Naive thymus-derived CD8-positive, alpha-beta T cell (primary cell): Measurements from ENCODE around the gene ZNF584. TPM values are rescaled to one million over a fixed set of nuclear protein-coding genes. Genes with fewer than 3 reads are reported as not detected.

Source experiments
- ATAC-seq, 2 donors: fragments of 150-1000 bp; cut with Tn5 transposase in 1 of 2; sonication (Bioruptor Pico), chemical (Tn5 transposase) in 1 of 2; 1 replicate in 1 of 2; 2 replicates in 1 of 2; pipeline ENCODE4 v1.10.0; 2021; ENCODE audit warnings: mild to moderate bottlenecking in 2 of 2, moderate library complexity in 2 of 2
- POLR2A ChIA-PET: fragments of 350-600 bp; sonication (Branson Sonifier 250); formaldehyde crosslinking; loops from one replicate; lab custom pipeline; 2021; ENCODE audit warnings: antibody characterized with exemption; lab: Charles Lee
- DNase-seq, 10 donors: peaks; one replicate each; pipeline versions ENCODE4 v3.0.0 to v3.0.0-alpha.2; 2020 to 2022
- H3K27ac Mint-ChIP-seq, 10 donors: one replicate each; pipeline ENCODE4 v1.8.0; 2020 to 2022; ENCODE audit warnings: mild to moderate bottlenecking in 10 of 10, mixed read lengths in 10 of 10, moderate library complexity in 4 of 10, inconsistent platforms in 1 of 10
- H3K27me3 Mint-ChIP-seq, 5 donors: one replicate each; pipeline ENCODE4 v1.8.0; 2021 to 2022; ENCODE audit warnings: mixed read lengths in 5 of 5
- H3K36me3 Mint-ChIP-seq, 3 donors: one replicate each; pipeline ENCODE4 v1.8.0; 2020 to 2022; ENCODE audit warnings: mixed read lengths in 3 of 3, mild to moderate bottlenecking in 2 of 3, inconsistent platforms in 1 of 3
- H3K4me1 Mint-ChIP-seq, 4 donors: one replicate each; pipeline ENCODE4 v1.8.0; 2021 to 2022; ENCODE audit warnings: mixed read lengths in 4 of 4
- H3K4me3 Mint-ChIP-seq, 10 donors: one replicate each; pipeline ENCODE4 v1.8.0; 2020 to 2022; ENCODE audit warnings: mild to moderate bottlenecking in 10 of 10, mixed read lengths in 10 of 10, moderate library complexity in 6 of 10, inconsistent platforms in 1 of 10
- H3K9me3 Mint-ChIP-seq, 9 donors: one replicate each; pipeline ENCODE4 v1.8.0; 2020 to 2022; ENCODE audit warnings: mixed read lengths in 9 of 9, mild to moderate bottlenecking in 3 of 9, inconsistent platforms in 1 of 9, moderate library complexity in 1 of 9
- polyA plus RNA-seq, 3 donors: library from polyadenylated mRNA; unstranded; fragments of 300-500 nt; fragmentation: Illumina TruSeq; gene quantifications; one replicate each; pipeline ENCODE4 v1.2.3, GENCODE V29; 2021
- total RNA-seq, 8 experiments: library from RNA in 2 of 8; stranded (reverse) in 2 of 8; gene quantifications; one replicate each; pipeline ENCODE4 v1.2.3 and lab custom pipeline; 2021 to 2026

Gene ZNF584
- total and polyA plus RNA-seq, 5 experiments from 2014 or later = 6.3 to 10.7 (median 6.5) TPM

DNA sequence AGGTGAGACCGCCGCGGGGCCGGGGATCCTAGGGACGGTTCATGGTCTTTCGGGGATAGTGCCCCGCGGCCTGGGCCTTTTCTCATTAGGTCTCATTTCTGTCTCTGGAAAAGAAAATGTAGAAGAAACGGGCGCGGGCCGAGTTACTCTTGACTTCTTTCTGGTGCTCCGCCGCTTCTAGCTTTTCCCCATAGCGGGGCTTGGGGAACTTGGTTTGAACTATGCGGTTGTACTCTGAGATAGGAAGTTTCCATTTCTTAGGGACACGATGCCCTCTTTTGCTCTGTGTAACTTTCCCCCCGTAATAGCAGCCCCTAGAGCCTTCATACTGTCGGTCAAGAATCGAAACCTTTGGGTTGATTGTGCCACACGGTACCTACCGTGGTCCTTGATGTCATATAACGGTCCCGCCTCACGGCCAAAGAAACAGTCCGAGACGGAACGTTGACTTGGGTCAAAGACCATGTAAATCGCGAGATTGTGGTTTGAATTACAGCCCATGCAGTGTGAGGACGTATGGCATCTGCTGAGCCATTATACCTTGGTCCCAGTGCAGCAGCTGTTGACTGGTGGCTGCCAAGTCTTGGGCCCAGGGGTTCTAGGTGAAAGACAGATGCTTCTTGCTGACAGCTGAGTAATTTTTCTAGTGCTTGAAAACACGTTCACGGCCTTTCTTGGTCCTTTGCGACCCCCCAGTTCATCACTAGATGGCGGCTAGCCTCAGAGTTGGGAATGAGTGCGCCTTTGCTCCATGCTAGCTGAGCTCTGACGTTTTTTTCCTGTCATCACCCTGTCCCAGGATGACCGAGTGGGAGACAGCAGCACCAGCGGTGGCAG, 20.9 kb upstream of the ZNF584 start:
- peak overlapping the region; percentile 97 to 100 (median 98) for H3K27ac Mint-ChIP-seq

GRCh38 chr19:58388175-58388526, 20.3 kb upstream of the ZNF584 start:
- Mint-ChIP-seq H3K9me3 (no peaks in the 10 kb centered on the region), H3K27me3 (peaks cover 0 to 2% (median 0%) of the 10 kb centered on the region in 5 donors), H3K4me1 (peaks cover 12 to 54% (median 49%) of the 10 kb centered on the region in 4 donors), H3K27ac (peak overlapping the region; percentile 97 to 100 (median 98)), H3K4me3 (peak overlapping the region; percentile 92 to 99 (median 95)), H3K36me3 (peaks cover 0 to 52% (median 13%) of the 10 kb centered on the region in 3 donors)
- POLR2A ChIA-PET = interaction anchor here (0.7 to 4.6 kb wide), 9 partner anchors 8 to 88 kb away, joined by 3 to 26 read pairs (median 6); partner anchors contain the start of genes RNF225, ZNF132, ZNF446 and ZNF497
- DNase-seq (no peak), ATAC-seq (no peak)

More for the DNA sequence above, 20.9 kb upstream of the ZNF584 start:
- peak overlapping the region; percentile 92 to 99 (median 95) for H3K4me3 Mint-ChIP-seq
- no peaks in the 10 kb centered on the region for H3K9me3 Mint-ChIP-seq
- ATAC-seq (peak in 1 of 2 donors; percentile 2), DNase-seq (no peak)
- POLR2A ChIA-PET = interaction anchor here (0.7 to 4.6 kb wide), 12 partner anchors 8 to 167 kb away, joined by 3 to 26 read pairs (median 4); partner anchors contain the start of genes RNF225, ZNF446, ZNF497 and ZNF584
- H3K27me3 Mint-ChIP-seq = peaks cover 0 to 2% (median 0%) of the 10 kb centered on the region in 5 donors
- peaks cover 10 to 54% (median 49%) of the 10 kb centered on the region in 4 donors for H3K4me1 Mint-ChIP-seq
- peaks cover 0 to 46% (median 13%) of the 10 kb centered on the region in 3 donors for H3K36me3 Mint-ChIP-seq

DNA sequence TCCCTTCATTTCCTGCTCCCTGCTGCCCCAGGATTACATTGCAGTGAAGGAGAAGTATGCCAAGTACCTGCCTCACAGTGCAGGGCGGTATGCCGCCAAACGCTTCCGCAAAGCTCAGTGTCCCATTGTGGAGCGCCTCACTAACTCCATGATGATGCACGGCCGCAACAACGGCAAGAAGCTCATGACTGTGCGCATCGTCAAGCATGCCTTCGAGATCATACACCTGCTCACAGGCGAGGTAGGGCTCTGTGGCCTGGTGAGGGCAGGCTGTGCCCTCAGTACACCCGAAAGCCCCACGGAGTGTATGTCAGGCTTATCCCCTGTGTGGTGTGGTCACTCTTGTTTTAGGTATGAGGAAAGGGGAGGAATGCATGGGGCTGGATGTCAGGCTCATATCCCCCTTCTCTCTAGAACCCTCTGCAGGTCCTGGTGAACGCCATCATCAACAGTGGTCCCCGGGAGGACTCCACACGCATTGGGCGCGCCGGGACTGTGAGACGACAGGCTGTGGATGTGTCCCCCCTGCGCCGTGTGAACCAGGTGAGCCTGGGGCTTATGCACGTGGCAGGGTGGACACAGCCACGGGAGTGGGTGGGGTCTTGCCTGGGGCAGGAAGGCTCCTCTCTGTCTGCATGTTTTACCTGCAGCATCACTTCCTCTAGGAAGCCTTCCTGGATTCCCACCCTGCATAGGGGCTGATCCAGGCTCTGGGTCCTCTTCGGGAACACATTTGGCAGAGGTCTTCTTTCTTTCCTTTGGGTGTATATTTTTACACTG, 15.3 kb upstream of the ZNF584 start:
- DNase-seq (no peak), ATAC-seq (no peak)
- peak overlapping the region in 1 of 10 donors; percentile 69 for H3K27ac Mint-ChIP-seq
- H3K9me3 Mint-ChIP-seq = no peaks in the 10 kb centered on the region
- H3K4me3 Mint-ChIP-seq = no peak overlapping the region
- H3K27me3 Mint-ChIP-seq = peaks cover 0 to 18% (median 7%) of the 10 kb centered on the region in 5 donors
- peaks cover 0 to 63% (median 21%) of the 10 kb centered on the region in 3 donors for H3K36me3 Mint-ChIP-seq
- POLR2A ChIA-PET = no interaction called here
- peaks cover 15 to 33% (median 30%) of the 10 kb centered on the region in 4 donors for H3K4me1 Mint-ChIP-seq

DNA sequence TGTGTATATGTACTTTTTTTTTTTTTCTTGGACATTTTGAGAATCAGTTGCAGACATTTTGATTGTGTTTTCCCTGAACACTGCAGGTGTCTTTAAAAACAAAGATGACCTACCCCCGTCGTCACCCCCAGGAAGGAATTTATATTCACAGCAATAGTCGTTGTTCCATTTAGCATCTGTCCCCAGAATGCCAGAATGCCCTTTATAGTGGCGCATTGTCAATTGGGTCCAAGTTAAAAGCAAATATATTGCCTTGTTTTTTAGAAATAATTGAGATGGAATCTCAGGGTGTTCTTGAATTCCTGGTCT, 14.8 kb upstream of the ZNF584 start:
- H3K27ac Mint-ChIP-seq = no peak overlapping the region
- peaks cover 0 to 58% (median 21%) of the 10 kb centered on the region in 3 donors for H3K36me3 Mint-ChIP-seq
- peaks cover 0 to 23% (median 8%) of the 10 kb centered on the region in 5 donors for H3K27me3 Mint-ChIP-seq
- no peak for ATAC-seq
- POLR2A ChIA-PET = no interaction called here
- no peak for DNase-seq
- no peaks in the 10 kb centered on the region for H3K9me3 Mint-ChIP-seq
- H3K4me3 Mint-ChIP-seq = no peak overlapping the region
- peaks cover 15 to 29% (median 25%) of the 10 kb centered on the region in 4 donors for H3K4me1 Mint-ChIP-seq

DNA sequence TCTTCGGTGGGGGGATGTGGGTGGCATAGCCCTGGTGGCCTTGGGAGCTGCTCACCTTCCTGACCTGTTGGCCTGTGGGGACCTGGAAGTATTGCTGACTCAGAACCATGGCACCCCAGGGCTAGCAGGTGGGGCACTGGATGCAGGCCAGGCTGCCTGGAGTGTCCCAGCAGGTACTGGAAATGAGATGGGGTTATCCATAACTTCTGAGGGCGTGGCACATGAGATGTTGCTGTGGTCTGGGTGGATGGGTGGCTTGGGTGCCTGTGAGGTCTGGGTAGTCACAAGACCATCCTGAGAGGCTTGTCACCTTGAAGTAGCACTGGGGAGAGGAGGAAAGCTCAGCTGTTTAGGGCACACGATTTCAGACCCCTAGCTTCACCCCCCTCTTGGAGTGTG, 13.6 kb upstream of the ZNF584 start:
- Mint-ChIP-seq H3K36me3 (peaks cover 0 to 49% (median 14%) of the 10 kb centered on the region in 3 donors), H3K27ac (peak overlapping the region in 1 of 10 donors; percentile 1)

GRCh38 chr19:58395220-58395978, 13.1 kb upstream of the ZNF584 start, which contains the start of gene RNF225:
TSS of gene RNF225 (plus strand) at chr19:58395656. CDS start at chr19:58396090, 434 bp downstream.
- Mint-ChIP-seq H3K27me3 (peaks cover 0 to 23% (median 8%) of the 10 kb centered on the region in 5 donors), H3K4me3 (peak within 1 kb of the TSS in 1 of 10 donors; percentile 27), H3K36me3 (peaks cover 0 to 45% (median 14%) of the 10 kb centered on the region in 3 donors), H3K27ac (peak within 1 kb of the TSS in 3 of 10 donors; percentile 1 to 46 (median 31)), H3K9me3 (no peaks in the 10 kb centered on the region), H3K4me1 (peaks cover 17 to 22% (median 21%) of the 10 kb centered on the region in 4 donors)
- POLR2A ChIA-PET = interaction anchor here (0.6 to 1.4 kb wide), 2 partner anchors 8 kb away, joined by 4 to 7 read pairs; partner anchors contain the start of gene RPS5
- no peak for DNase-seq
- ATAC-seq = peak in 1 of 2 donors; percentile 24

More for the DNA sequence above, 13.6 kb upstream of the ZNF584 start:
- ATAC-seq = no peak
- Mint-ChIP-seq H3K9me3 (no peaks in the 10 kb centered on the region), H3K4me3 (no peak overlapping the region), H3K27me3 (peaks cover 0 to 23% (median 8%) of the 10 kb centered on the region in 5 donors), H3K4me1 (peaks cover 15 to 22% (median 20%) of the 10 kb centered on the region in 4 donors)
- POLR2A ChIA-PET = interaction anchor here (0.6 kb wide), 1 partner anchor 9 kb away, joined by 7 read pairs; no protein-coding TSS in a partner anchor
- no peak for DNase-seq

DNA sequence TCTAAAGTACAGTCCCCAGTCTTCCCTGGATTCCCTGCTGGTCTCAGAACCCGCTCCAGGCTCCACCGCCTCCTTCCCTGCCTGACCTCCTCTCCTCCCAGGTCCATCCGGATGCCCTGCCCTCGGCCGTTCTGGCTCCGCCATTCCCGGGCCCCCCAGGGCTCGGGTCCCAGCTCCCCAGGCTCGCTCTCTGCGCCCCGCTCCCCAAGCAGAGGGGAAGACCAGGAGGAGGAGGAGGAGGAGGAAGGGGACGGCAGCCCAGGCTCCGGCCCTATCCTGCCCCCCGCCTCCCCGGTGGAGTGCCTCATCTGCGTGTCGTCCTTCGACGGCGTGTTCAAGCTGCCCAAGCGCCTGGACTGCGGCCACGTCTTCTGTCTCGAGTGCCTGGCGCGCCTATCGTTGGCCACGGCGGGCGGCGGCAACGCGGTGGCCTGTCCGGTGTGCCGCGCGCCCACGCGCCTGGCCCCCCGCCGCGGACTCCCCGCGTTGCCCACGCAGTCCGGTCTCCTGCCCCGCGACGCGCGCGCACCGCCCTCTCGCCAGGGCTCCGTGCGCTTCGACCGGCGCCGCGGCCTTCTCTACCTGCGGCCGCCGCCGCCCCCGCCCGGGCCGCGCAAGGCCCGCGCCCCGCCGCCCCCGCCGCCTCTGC, 12.3 kb upstream of the ZNF584 start:
- peak overlapping the region in 1 of 10 donors; percentile 27 for H3K4me3 Mint-ChIP-seq

DNA sequence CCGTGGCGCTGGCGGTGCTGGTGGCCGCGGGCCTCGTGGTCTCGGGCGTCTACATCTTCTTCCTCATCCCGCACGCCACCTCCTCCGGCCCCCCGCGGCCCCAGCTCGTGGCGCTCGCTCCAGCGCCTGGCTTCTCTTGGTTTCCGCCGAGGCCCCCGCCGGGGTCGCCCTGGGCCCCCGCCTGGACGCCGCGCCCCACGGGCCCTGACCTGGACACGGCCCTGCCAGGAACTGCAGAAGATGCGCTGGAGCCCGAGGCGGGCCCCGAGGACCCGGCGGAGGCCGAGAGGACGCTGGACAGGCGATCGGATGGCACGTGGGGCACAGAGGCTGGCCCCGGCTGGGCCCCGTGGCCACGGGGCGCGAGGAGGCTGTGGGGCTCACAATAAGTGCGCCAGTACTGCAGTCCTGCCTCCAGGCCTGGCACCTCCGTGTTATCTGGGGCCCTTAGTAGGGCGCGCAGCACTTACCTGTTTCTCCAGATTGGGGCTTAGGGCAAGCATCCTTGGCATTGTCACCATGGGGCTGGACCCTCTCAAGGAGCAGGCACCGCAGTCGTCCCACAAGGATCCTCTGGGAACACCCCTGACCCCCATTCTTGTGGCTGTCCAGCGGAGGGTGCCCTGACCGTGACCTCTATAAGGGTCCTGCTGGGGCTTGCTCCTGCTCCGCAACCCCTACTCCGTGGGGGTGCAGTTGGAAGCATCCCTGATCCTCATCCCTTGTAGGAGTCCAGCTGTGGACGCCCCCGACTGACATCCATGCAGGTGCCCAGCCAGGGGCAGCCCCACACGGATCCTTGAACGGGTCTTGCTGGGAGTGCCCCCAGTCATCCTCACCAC, 11.5 kb upstream of the ZNF584 start:
- ATAC-seq (no peak), DNase-seq (no peak)
- H3K27ac Mint-ChIP-seq = no peak overlapping the region
- peak overlapping the region in 3 of 10 donors; percentile 14 to 34 (median 27) for H3K4me3 Mint-ChIP-seq
- H3K4me1 Mint-ChIP-seq = peaks cover 19 to 25% (median 23%) of the 10 kb centered on the region in 4 donors
- POLR2A ChIA-PET = interaction anchor here (1.4 kb wide), 1 partner anchor 9 kb away, joined by 4 read pairs; the partner anchor contains the start of gene RPS5
- H3K27me3 Mint-ChIP-seq = peaks cover 0 to 27% (median 8%) of the 10 kb centered on the region in 5 donors
- H3K9me3 Mint-ChIP-seq = no peaks in the 10 kb centered on the region
- H3K36me3 Mint-ChIP-seq = peaks cover 0 to 30% (median 10%) of the 10 kb centered on the region in 3 donors

More for the DNA sequence above, 12.3 kb upstream of the ZNF584 start:
- Mint-ChIP-seq H3K9me3 (no peaks in the 10 kb centered on the region), H3K27me3 (peaks cover 0 to 24% (median 8%) of the 10 kb centered on the region in 5 donors), H3K4me1 (peaks cover 20 to 22% (median 21%) of the 10 kb centered on the region in 4 donors), H3K27ac (peak overlapping the region in 1 of 10 donors; percentile 31), H3K36me3 (peaks cover 0 to 38% (median 12%) of the 10 kb centered on the region in 3 donors)
- POLR2A ChIA-PET = interaction anchor here (1.4 kb wide), 1 partner anchor 9 kb away, joined by 4 read pairs; the partner anchor contains the start of gene RPS5
- ATAC-seq (no peak), DNase-seq (no peak)

GRCh38 chr19:58397533-58398037, 10.9 kb upstream of the ZNF584 start:
- H3K4me3 Mint-ChIP-seq = peak overlapping the region in 1 of 10 donors; percentile 27
- ATAC-seq = no peak

GRCh38 chr19:58398087-58398486, 10.4 kb upstream of the ZNF584 start:
- H3K36me3 Mint-ChIP-seq = peaks cover 0 to 20% (median 9%) of the 10 kb centered on the region in 3 donors
- peaks cover 18 to 25% (median 20%) of the 10 kb centered on the region in 4 donors for H3K4me1 Mint-ChIP-seq
- peaks cover 0 to 27% (median 8%) of the 10 kb centered on the region in 5 donors for H3K27me3 Mint-ChIP-seq
- ATAC-seq (no peak), DNase-seq (no peak)
- H3K27ac Mint-ChIP-seq = peak overlapping the region in 1 of 10 donors; percentile 12
- H3K9me3 Mint-ChIP-seq = no peaks in the 10 kb centered on the region
- no peak overlapping the region for H3K4me3 Mint-ChIP-seq
- POLR2A ChIA-PET = no interaction called here

More at GRCh38 chr19:58397533-58398037, 10.9 kb upstream of the ZNF584 start:
- Mint-ChIP-seq H3K9me3 (no peaks in the 10 kb centered on the region), H3K27ac (no peak overlapping the region), H3K36me3 (peaks cover 0 to 25% (median 9%) of the 10 kb centered on the region in 3 donors), H3K4me1 (peaks cover 18 to 25% (median 22%) of the 10 kb centered on the region in 4 donors), H3K27me3 (peaks cover 0 to 27% (median 8%) of the 10 kb centered on the region in 5 donors)
- no peak for DNase-seq
- POLR2A ChIA-PET = no interaction called here
